Measurements from ENCODE around the gene MYRFL. TPM values are rescaled to one million over a fixed set of nuclear protein-coding genes. Genes with fewer than 3 reads are reported as not detected.
A peak's percentile ranks its signal among the peaks of the same experiment; 100 is the strongest.

MYRFL gene
- total RNA-seq, 1 donor from 2014 or later: 0.20 TPM

GRCh38 chr12:69896653-69897381 lies 71.8 kb downstream of the MYRFL start:
- H3K36me3 ChIP-seq (ENCODE audit: insufficient read depth, low read length): no peaks in the 10 kb centered on the region
- no peak overlapping the region for H3K4me2 ChIP-seq (ENCODE audit: low read length)
- no peaks in the 10 kb centered on the region for H3K9me3 ChIP-seq (ENCODE audit: insufficient read depth, low read depth, low read length)
- no peaks in the 10 kb centered on the region for H3K79me2 ChIP-seq (ENCODE audit: insufficient read depth, low read length)
- peak overlapping the region; percentile 50 for H3K27ac ChIP-seq (ENCODE audit: low read depth, low read length)
- no peaks in the 10 kb centered on the region for H3K27me3 Mint-ChIP-seq (ENCODE audit: low read depth, unreplicated experiment)
- no peaks in the 10 kb centered on the region for H3K36me3 Mint-ChIP-seq (ENCODE audit: low read depth, unreplicated experiment)
- no peak overlapping the region for H3K4me3 ChIP-seq (ENCODE audit: insufficient read depth, low read depth, low read length)
- peak overlapping the region; percentile 7 for H2AFZ ChIP-seq (ENCODE audit: low read depth, low read length)
- H3K4me1 ChIP-seq (ENCODE audit: insufficient read depth, low read length): peaks cover 14% of the 10 kb centered on the region
- peaks cover 45% of the 10 kb centered on the region for H3K4me1 Mint-ChIP-seq (ENCODE audit: low read depth, unreplicated experiment)
- H3K27me3 ChIP-seq (ENCODE audit: insufficient read depth, low read length): no peaks in the 10 kb centered on the region
- no peaks in the 10 kb centered on the region for H3K9me3 Mint-ChIP-seq (ENCODE audit: unreplicated experiment)
- TF ChIP-seq CTCF (IDR thresholded peaks at IDR 0.05; ENCODE audit: insufficient read depth, low read depth, low read length) (no peak), EZH2 (IDR thresholded peaks at IDR 0.05; ENCODE audit: insufficient read depth, low read length) (no peak)
- no peak overlapping the region for H3K4me3 Mint-ChIP-seq (ENCODE audit: unreplicated experiment)
- FAIRE-seq (no peak), DNase-seq (ENCODE audit: low read depth) (no peak)
- H3K9ac ChIP-seq (ENCODE audit: low read length): no peak overlapping the region
- peak overlapping the region; percentile 93 for H3K27ac Mint-ChIP-seq (ENCODE audit: unreplicated experiment)
- no peaks in the 10 kb centered on the region for H4K20me1 ChIP-seq (ENCODE audit: insufficient read depth, low read length)

GRCh38 chr12:69897744-69898143 lies 72.7 kb downstream of the MYRFL start:
- H3K36me3 Mint-ChIP-seq (ENCODE audit: low read depth, unreplicated experiment): no peaks in the 10 kb centered on the region
- no peaks in the 10 kb centered on the region for H3K79me2 ChIP-seq (ENCODE audit: insufficient read depth, low read length)
- peak overlapping the region; percentile 50 for H3K27ac ChIP-seq (ENCODE audit: low read depth, low read length)
- peak; percentile 98 for DNase-seq (ENCODE audit: low read depth)
- no peak for FAIRE-seq
- H3K27ac Mint-ChIP-seq (ENCODE audit: unreplicated experiment): peak overlapping the region; percentile 93
- no peaks in the 10 kb centered on the region for H3K9me3 Mint-ChIP-seq (ENCODE audit: unreplicated experiment)
- no peaks in the 10 kb centered on the region for H3K27me3 Mint-ChIP-seq (ENCODE audit: low read depth, unreplicated experiment)
- H3K9me3 ChIP-seq (ENCODE audit: insufficient read depth, low read depth, low read length): no peaks in the 10 kb centered on the region
- no peaks in the 10 kb centered on the region for H3K36me3 ChIP-seq (ENCODE audit: insufficient read depth, low read length)
- H3K4me1 Mint-ChIP-seq (ENCODE audit: low read depth, unreplicated experiment): peaks cover 47% of the 10 kb centered on the region
- peak overlapping the region; percentile 27 for H2AFZ ChIP-seq (ENCODE audit: low read depth, low read length)
- no peaks in the 10 kb centered on the region for H3K27me3 ChIP-seq (ENCODE audit: insufficient read depth, low read length)
- TF ChIP-seq EZH2 (IDR thresholded peaks at IDR 0.05; ENCODE audit: insufficient read depth, low read length): no peak
- no peak for TF ChIP-seq CTCF (IDR thresholded peaks at IDR 0.05; ENCODE audit: insufficient read depth, low read depth, low read length)
- no peak overlapping the region for H3K4me3 ChIP-seq (ENCODE audit: insufficient read depth, low read depth, low read length)
- no peaks in the 10 kb centered on the region for H4K20me1 ChIP-seq (ENCODE audit: insufficient read depth, low read length)
- peaks cover 14% of the 10 kb centered on the region for H3K4me1 ChIP-seq (ENCODE audit: insufficient read depth, low read length)
- peak overlapping the region; percentile 40 for H3K4me2 ChIP-seq (ENCODE audit: low read length)
- H3K9ac ChIP-seq (ENCODE audit: low read length): peak overlapping the region; percentile 37
- H3K4me3 Mint-ChIP-seq (ENCODE audit: unreplicated experiment): no peak overlapping the region

GRCh38 chr12:69898236-69898635 lies 73.2 kb downstream of the MYRFL start:
- no peaks in the 10 kb centered on the region for H3K9me3 Mint-ChIP-seq (ENCODE audit: unreplicated experiment)
- peak overlapping the region; percentile 93 for H3K27ac Mint-ChIP-seq (ENCODE audit: unreplicated experiment)
- peak overlapping the region; percentile 21 for H3K4me3 Mint-ChIP-seq (ENCODE audit: unreplicated experiment)

More at GRCh38 chr12:69898236-69898635, 73.2 kb downstream of the MYRFL start:
- TF ChIP-seq CTCF (IDR thresholded peaks at IDR 0.05; ENCODE audit: insufficient read depth, low read depth, low read length) (no peak), EZH2 (IDR thresholded peaks at IDR 0.05; ENCODE audit: insufficient read depth, low read length) (no peak)
- H3K27me3 ChIP-seq (ENCODE audit: insufficient read depth, low read length): no peaks in the 10 kb centered on the region
- H3K27ac ChIP-seq (ENCODE audit: low read depth, low read length): peak overlapping the region; percentile 50
- Mint-ChIP-seq H3K27me3 (ENCODE audit: low read depth, unreplicated experiment) (no peaks in the 10 kb centered on the region), H3K4me1 (ENCODE audit: low read depth, unreplicated experiment) (peaks cover 48% of the 10 kb centered on the region), H3K36me3 (ENCODE audit: low read depth, unreplicated experiment) (no peaks in the 10 kb centered on the region)
- H3K9ac ChIP-seq (ENCODE audit: low read length): peak overlapping the region; percentile 37
- H3K36me3 ChIP-seq (ENCODE audit: insufficient read depth, low read length): no peaks in the 10 kb centered on the region
- no peak overlapping the region for H3K4me3 ChIP-seq (ENCODE audit: insufficient read depth, low read depth, low read length)
- DNase-seq (ENCODE audit: low read depth): peak; percentile 86
- no peaks in the 10 kb centered on the region for H3K79me2 ChIP-seq (ENCODE audit: insufficient read depth, low read length)
- H3K9me3 ChIP-seq (ENCODE audit: insufficient read depth, low read depth, low read length): no peaks in the 10 kb centered on the region
- H4K20me1 ChIP-seq (ENCODE audit: insufficient read depth, low read length): no peaks in the 10 kb centered on the region
- peak overlapping the region; percentile 40 for H3K4me2 ChIP-seq (ENCODE audit: low read length)
- peaks cover 14% of the 10 kb centered on the region for H3K4me1 ChIP-seq (ENCODE audit: insufficient read depth, low read length)
- no peak for FAIRE-seq
- H2AFZ ChIP-seq (ENCODE audit: low read depth, low read length): peak overlapping the region; percentile 27

Data from astrocyte (in vitro differentiated cells and primary cell).